Karpas-422 (cell line): ENCODE measurements around the gene ZNF598. TPM values are rescaled to one million over a fixed set of nuclear protein-coding genes. Genes with fewer than 3 reads are reported as not detected.
"Not testable (repeated sequence)": the region's sequence is repeated elsewhere in the genome, so short reads cannot be mapped to it uniquely, and the experiment has no call there.

Source experiments
- DNase-seq: peaks from one replicate; pipeline ENCODE4 v3.0.0-alpha.2; 2015
- H2AFZ ChIP-seq: fragments of 200-600 bp; sonication (generic); 2 replicates; pipeline ENCODE4 v1.6.1; 2014; ENCODE audit warnings: antibody characterized with exemption, low read length, mixed read lengths
- H3K27ac ChIP-seq: fragments of 200-600 bp; sonication (generic); 2 replicates; pipeline ENCODE4 v1.5.1; 2014; ENCODE audit warnings: mild to moderate bottlenecking, low read length, moderate library complexity
- H3K27me3 ChIP-seq: fragments of 200-600 bp; sonication (generic); 2 replicates; pipeline ENCODE4 v1.6.1; 2014; ENCODE audit warnings: low read length, mixed read lengths
- H3K36me3 ChIP-seq: fragments of 200-600 bp; sonication (generic); 2 replicates; pipeline ENCODE4 v1.6.1; 2014; ENCODE audit warnings: low read length, mixed read lengths; ENCODE audit not compliant: insufficient read depth
- H3K4me1 ChIP-seq: fragments of 200-600 bp; sonication (generic); 2 replicates; pipeline ENCODE4 v1.6.1; 2014; ENCODE audit warnings: mild to moderate bottlenecking, low read length, mixed read lengths
- H3K4me2 ChIP-seq: fragments of 200-600 bp; sonication (generic); 2 replicates; pipeline ENCODE4 v1.6.1; 2014; ENCODE audit warnings: low read length, low read depth, mild to moderate bottlenecking; ENCODE audit not compliant: poor library complexity, severe bottlenecking
- H3K4me3 ChIP-seq: fragments of 200-600 bp; sonication (generic); 2 replicates; pipeline ENCODE4 v1.5.1; 2014; ENCODE audit warnings: mild to moderate bottlenecking, antibody characterized with exemption, low read length, mixed read lengths
- H3K79me2 ChIP-seq: fragments of 200-600 bp; sonication (generic); 2 replicates; pipeline ENCODE4 v1.6.1; 2014; ENCODE audit warnings: mild to moderate bottlenecking, low read length, mixed read lengths
- H3K9ac ChIP-seq: fragments of 200-600 bp; sonication (generic); 2 replicates; pipeline ENCODE4 v1.6.0; 2014; ENCODE audit warnings: low read length
- H3K9me2 ChIP-seq: fragments of 200-600 bp; sonication (generic), shearing (Covaris generic); replicated peaks from 2 replicates; pipeline ENCODE4 v1.6.0; 2014; ENCODE audit warnings: mild to moderate bottlenecking, low read length, moderate library complexity; ENCODE audit not compliant: insufficient read depth
- H3K9me3 ChIP-seq: fragments of 300-700, 200-600 bp; sonication (generic); 2 replicates; pipeline ENCODE4 v1.6.1; 2014; ENCODE audit warnings: low read length, mixed read lengths
- H4K20me1 ChIP-seq: fragments of 200-600 bp; sonication (generic); 2 replicates; pipeline ENCODE4 v1.6.1; 2014; ENCODE audit warnings: mild to moderate bottlenecking, antibody characterized with exemption, low read length, low read depth; ENCODE audit not compliant: insufficient read depth
- total RNA-seq: library from RNA; depleted of rRNA; stranded (reverse); fragments of >200 nt; shearing (Covaris generic); gene quantifications from 2 replicates; pipeline ENCODE4 v1.2.3, GENCODE V29; 2014; ENCODE audit warnings: low replicate concordance

ZNF598 gene
- total RNA-seq, 1 experiment from 2014 or later = 12.6 TPM

DNA sequence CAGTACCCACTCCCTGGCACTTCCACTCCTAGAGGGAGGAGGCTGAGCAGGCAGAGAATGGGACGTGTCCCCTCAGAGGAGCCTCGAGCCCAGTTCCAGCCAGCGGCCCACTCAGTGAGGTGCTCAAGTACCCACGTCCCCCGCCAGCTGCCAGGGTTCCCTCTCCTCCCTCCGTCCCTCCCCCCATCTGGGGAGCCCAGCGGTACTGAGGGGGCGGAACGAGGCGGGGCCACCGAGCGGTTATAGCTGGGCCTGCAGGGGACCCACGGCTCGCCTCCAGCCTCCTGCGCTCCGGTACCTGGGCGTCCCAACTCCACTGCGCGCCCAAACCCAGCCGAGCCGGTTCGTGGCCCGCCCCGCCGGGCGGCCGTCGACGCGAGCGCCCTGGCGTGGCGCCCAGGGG, 9.9 kb upstream of the ZNF598 start, which contains the start of gene NPW:
Gene NPW (plus strand): TSS at position 268 of the 403 bp plus-strand sequence.
- peak; percentile 65 for DNase-seq
- Histone ChIP-seq H3K9me3 (no peaks in the 10 kb centered on the region), H3K27me3 (no peaks in the 10 kb centered on the region), H3K27ac (no peak within 1 kb of the TSS), H2AFZ (no peak within 1 kb of the TSS), H4K20me1 (no peaks in the 10 kb centered on the region), H3K9ac (no peak within 1 kb of the TSS), H3K79me2 (no peaks in the 10 kb centered on the region), H3K4me1 (peaks cover 7% of the 10 kb centered on the region), H3K36me3 (no peaks in the 10 kb centered on the region), H3K4me2 (no peak within 1 kb of the TSS), H3K4me3 (no peak within 1 kb of the TSS), H3K9me2 (no peaks in the 10 kb centered on the region)

DNA sequence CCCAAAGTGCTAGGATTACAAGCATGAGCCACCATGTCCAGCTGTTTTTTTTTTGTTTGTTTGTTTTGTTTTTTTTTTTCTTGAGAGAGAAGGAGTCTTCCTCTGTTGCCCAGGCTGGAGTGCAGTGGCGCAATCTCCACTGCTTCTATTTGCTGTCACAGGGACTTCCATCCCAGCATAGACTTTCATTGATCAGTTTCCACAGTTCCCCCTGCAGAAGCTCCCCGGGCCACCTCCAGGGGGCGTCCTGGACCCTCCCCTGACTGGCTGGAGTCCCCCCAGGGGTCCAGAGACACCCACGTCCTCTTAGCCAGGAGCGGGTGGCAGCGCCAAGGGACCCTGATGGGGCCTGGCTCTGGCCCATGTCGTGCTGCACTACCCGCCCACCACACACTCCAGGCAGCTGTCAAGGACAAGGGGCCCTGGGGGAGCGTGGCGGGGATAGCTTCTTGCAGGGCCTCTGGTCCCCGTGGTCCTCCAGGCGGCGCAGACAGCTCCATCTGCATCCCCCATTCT, 6.8 kb upstream of the ZNF598 start:
- H3K9me3 ChIP-seq = no peaks in the 10 kb centered on the region
- H3K4me1 ChIP-seq = no peaks in the 10 kb centered on the region
- no peak overlapping the region for H2AFZ ChIP-seq
- H3K27ac ChIP-seq = no peak overlapping the region
- H3K9me2 ChIP-seq = no peaks in the 10 kb centered on the region
- peak; percentile 63 for DNase-seq
- H3K36me3 ChIP-seq = no peaks in the 10 kb centered on the region
- no peak overlapping the region for H3K4me3 ChIP-seq
- H3K27me3 ChIP-seq = no peaks in the 10 kb centered on the region
- H3K4me2 ChIP-seq = no peak overlapping the region
- no peaks in the 10 kb centered on the region for H4K20me1 ChIP-seq
- H3K9ac ChIP-seq = no peak overlapping the region
- no peaks in the 10 kb centered on the region for H3K79me2 ChIP-seq

DNA sequence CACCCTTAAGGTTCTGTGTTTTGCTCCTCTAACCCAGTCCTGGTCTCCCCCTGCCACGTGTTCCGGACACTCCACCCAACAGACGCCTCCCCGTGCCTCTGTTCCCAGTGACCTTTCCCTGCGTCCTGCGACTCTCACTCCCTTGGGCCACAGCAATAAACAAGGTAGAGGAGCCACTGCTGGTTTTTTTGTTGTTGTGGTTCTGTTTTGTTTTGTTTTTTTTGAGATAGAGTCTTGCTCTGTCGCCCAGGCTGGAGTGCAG, 6.3 kb upstream of the ZNF598 start:
- H3K9me2 ChIP-seq = no peaks in the 10 kb centered on the region
- H3K27me3 ChIP-seq = no peaks in the 10 kb centered on the region
- no peak overlapping the region for H3K4me3 ChIP-seq
- H3K9ac ChIP-seq = no peak overlapping the region
- no peaks in the 10 kb centered on the region for H3K79me2 ChIP-seq
- no peak overlapping the region for H3K4me2 ChIP-seq
- no peak overlapping the region for H2AFZ ChIP-seq
- H4K20me1 ChIP-seq = no peaks in the 10 kb centered on the region
- H3K27ac ChIP-seq = no peak overlapping the region
- no peaks in the 10 kb centered on the region for H3K36me3 ChIP-seq
- peaks cover under 1% of the 10 kb centered on the region for H3K4me1 ChIP-seq
- no peaks in the 10 kb centered on the region for H3K9me3 ChIP-seq
- DNase-seq = no peak

DNA sequence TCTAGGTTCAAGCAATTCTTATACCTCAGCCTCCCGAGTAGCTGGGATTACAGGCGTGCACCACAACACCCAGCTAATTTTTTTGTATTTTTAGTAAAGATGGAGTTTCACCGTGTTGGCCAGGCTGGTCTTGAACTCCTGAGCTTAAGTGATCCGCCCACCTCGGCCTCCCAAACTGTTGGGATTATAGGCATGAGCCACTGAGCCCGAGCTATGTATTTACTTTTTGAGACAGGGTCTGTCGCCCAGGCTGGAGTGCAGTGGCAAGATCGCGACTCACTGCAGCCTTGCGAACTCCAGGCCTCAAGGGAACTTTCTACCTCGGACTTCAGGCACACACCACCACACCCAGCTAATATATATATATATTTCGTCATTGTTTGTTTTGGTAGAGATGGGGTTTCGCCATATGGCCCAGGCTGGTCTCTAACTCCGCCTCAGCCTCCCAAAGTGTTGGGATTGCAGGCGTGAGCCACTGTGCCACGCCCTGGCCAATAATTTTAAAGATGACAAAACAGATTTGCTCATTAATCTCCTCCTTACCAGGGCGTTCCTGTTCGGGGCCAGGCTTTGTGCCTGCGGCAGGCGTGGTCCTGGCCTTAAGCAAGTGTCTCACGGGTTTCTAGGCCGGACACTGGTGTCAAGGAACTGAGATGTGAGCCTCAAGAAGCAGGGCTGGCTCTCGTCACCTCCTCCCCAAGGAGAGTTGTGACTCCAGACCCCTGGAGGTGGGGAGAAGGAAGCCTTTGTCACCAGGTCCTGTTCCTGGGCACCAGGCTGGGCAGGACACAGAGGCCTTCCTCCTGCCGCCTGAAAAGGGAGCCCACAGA, 5.7 kb upstream of the ZNF598 start:
- H4K20me1 ChIP-seq = no peaks in the 10 kb centered on the region
- no peaks in the 10 kb centered on the region for H3K36me3 ChIP-seq
- no peak overlapping the region for H3K4me2 ChIP-seq
- H3K27me3 ChIP-seq = no peaks in the 10 kb centered on the region
- H3K9ac ChIP-seq = no peak overlapping the region
- no peaks in the 10 kb centered on the region for H3K9me2 ChIP-seq
- peaks cover 5% of the 10 kb centered on the region for H3K79me2 ChIP-seq
- H3K9me3 ChIP-seq = no peaks in the 10 kb centered on the region
- no peak overlapping the region for H3K27ac ChIP-seq
- DNase-seq = no peak
- peaks cover 6% of the 10 kb centered on the region for H3K4me1 ChIP-seq
- no peak overlapping the region for H3K4me3 ChIP-seq
- H2AFZ ChIP-seq = no peak overlapping the region

DNA sequence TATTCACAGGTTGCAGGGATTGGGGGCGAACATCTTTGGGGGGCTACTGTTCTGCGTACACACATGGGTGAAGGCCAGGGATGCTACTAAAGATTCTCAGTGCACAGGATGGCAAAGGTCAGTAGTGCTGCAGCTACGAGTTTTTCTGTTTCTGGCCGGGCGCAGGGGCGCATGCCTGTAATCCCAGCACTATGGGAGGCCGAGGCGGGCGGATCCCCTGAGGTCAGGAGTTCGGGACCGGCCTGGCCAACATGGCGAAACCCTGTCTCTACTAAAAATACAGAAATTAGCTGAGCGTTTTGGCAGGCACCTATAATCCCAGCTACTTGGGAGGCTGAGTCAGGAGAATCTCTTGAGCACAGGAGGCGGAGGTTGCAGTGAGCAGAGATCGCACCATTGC, 3.9 kb upstream of the ZNF598 start:
- no peak for DNase-seq
- Histone ChIP-seq H3K4me1 (peaks cover 11% of the 10 kb centered on the region), H3K36me3 (no peaks in the 10 kb centered on the region), H3K4me3 (no peak overlapping the region), H3K27ac (no peak overlapping the region), H3K9ac (no peak overlapping the region), H4K20me1 (peaks cover 8% of the 10 kb centered on the region), H2AFZ (no peak overlapping the region), H3K79me2 (peaks cover 20% of the 10 kb centered on the region), H3K27me3 (no peaks in the 10 kb centered on the region), H3K9me3 (no peaks in the 10 kb centered on the region), H3K9me2 (no peaks in the 10 kb centered on the region), H3K4me2 (no peak overlapping the region)

DNA sequence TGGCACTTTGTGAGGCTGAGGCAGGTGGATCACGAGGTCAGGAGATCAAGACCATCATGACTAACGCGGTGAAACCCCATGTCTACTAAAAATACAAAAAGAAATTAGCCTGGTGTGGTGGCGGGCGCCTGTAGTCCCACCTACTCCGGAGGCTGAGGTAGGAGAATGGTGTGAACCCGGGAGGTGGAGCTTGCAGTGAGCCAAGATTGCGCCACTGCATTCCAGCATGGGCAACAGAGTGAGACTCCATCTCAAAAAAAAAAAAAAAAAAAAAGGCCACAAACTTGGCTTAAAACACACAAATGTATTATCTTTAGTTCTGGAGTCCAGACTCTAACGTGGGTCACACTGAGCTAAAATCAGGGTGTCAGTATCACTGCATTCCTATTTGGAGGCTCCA, 2.1 kb upstream of the ZNF598 start:
- not testable (repeated sequence) for H3K9ac ChIP-seq, H2AFZ ChIP-seq, H3K4me2 ChIP-seq, H3K27me3 ChIP-seq, H3K9me2 ChIP-seq, DNase-seq, H3K9me3 ChIP-seq, H3K36me3 ChIP-seq, H3K27ac ChIP-seq, H3K4me3 ChIP-seq
- Histone ChIP-seq H3K79me2 (peaks cover 38% of the 10 kb centered on the region), H4K20me1 (peaks cover 26% of the 10 kb centered on the region), H3K4me1 (peaks cover 29% of the 10 kb centered on the region)

DNA sequence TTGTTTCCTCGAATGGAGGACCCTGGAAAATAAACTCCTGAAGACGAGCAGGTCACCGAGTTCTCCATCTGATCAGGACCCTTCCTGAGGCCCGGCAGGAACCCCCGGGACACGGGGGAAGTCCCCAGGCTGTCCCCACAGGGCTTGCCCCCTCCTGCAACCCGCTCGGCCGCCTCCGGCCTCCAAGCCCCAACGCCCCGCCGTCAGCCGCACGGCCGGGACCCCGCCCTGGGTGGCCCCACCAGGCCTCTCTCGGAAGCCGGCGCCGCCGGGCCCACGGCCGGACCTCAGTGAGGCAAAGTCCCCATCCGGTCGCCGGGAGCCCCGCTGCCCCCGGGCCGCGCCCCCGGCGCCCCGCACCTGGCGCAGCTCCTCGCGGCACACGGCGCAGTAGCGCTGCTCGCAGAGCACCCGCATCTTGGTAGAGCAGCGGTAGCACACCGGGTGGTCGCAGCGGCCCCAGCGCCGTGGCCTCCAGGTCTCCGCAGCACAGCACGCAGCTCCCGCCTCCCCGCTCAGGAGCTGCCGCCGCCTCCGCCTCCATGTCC, 383 bp downstream of the ZNF598 start:
- no peak for DNase-seq

DNA sequence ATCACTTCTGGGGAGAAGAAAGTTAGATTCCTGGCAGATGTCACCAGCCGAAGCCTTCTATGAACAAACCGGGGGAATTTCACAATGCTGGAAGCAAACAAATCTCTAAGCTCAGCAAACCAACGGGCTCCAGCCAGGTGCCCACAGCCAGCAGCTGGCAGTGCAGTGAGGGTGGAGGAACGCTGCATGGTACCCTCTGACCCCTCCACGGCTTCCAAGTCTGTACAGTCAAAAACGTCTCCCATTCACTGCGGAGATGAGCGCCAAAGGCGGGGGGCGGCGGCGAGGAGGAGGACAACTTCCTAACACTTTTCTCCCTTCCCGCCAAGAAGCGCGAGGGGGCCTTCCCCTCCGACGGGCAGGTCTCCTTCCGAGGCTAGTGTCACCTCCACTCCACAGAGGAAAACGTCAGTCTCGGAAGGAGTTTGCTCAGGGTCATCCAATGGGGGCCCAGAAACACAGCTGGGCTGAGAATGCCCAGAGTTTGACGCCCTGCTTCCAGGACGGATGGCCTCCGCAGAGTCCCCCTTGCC, 924 bp downstream of the ZNF598 start:
- Histone ChIP-seq H2AFZ (no peak overlapping the region), H4K20me1 (peaks cover 53% of the 10 kb centered on the region), H3K9ac (peak overlapping the region; percentile 98), H3K9me3 (no peaks in the 10 kb centered on the region), H3K79me2 (peaks cover 63% of the 10 kb centered on the region), H3K4me3 (peak overlapping the region; percentile 100), H3K4me2 (peak overlapping the region; percentile 93), H3K9me2 (no peaks in the 10 kb centered on the region), H3K36me3 (no peaks in the 10 kb centered on the region), H3K27me3 (no peaks in the 10 kb centered on the region), H3K4me1 (peaks cover 55% of the 10 kb centered on the region), H3K27ac (peak overlapping the region; percentile 46; the same call in 1 of the 2 replicates)
- DNase-seq = peak; percentile 66

More for the DNA sequence above, 383 bp downstream of the ZNF598 start:
- H3K4me1 ChIP-seq = peaks cover 51% of the 10 kb centered on the region
- peak overlapping the region; percentile 100 for H3K4me3 ChIP-seq
- peaks cover 62% of the 10 kb centered on the region for H3K79me2 ChIP-seq
- peak overlapping the region; percentile 46; the same call in 1 of the 2 replicates for H3K27ac ChIP-seq
- no peaks in the 10 kb centered on the region for H3K9me2 ChIP-seq
- H3K9ac ChIP-seq = peak overlapping the region; percentile 98
- no peaks in the 10 kb centered on the region for H3K36me3 ChIP-seq
- H4K20me1 ChIP-seq = peaks cover 50% of the 10 kb centered on the region
- peak overlapping the region; percentile 93 for H3K4me2 ChIP-seq
- H2AFZ ChIP-seq = no peak overlapping the region
- no peaks in the 10 kb centered on the region for H3K9me3 ChIP-seq
- H3K27me3 ChIP-seq = no peaks in the 10 kb centered on the region
